Ureter (tissue), 1 donor: ENCODE measurements around the gene MTMR6. TPM values are rescaled to one million over a fixed set of nuclear protein-coding genes. Genes with fewer than 3 reads are reported as not detected.

Experiments used
- DNase-seq: peaks from one replicate; pipeline ENCODE4 v3.0.0-alpha.2; 2020; ENCODE audit warnings: low spot score
- total RNA-seq: library from RNA; stranded (reverse); gene quantifications from one replicate; pipeline ENCODE4 v1.2.4, GENCODE V29; 2023
- donor health status: DM: yes; HTN: yes; CAD: no.

The MTMR6 gene
- total RNA-seq, 1 donor from 2014 or later = 18.4 TPM

GRCh38 chr13:25280396-25280795, 6.9 kb downstream of the MTMR6 start:
- DNase-seq = no peak

GRCh38 chr13:25276748-25277147, 10.5 kb downstream of the MTMR6 start:
- DNase-seq = no peak

- no peak for DNase-seq
Measured at GRCh38 chr13:25268561-25268960, 18.7 kb downstream of the MTMR6 start.

GRCh38 chr13:25267715-25268114, 19.6 kb downstream of the MTMR6 start:
- DNase-seq = no peak

- DNase-seq = no peak
Measured at GRCh38 chr13:25266706-25267105, 20.6 kb downstream of the MTMR6 start.

- DNase-seq = no peak
Measured at GRCh38 chr13:25262261-25262660, 25.0 kb downstream of the MTMR6 start.

- no peak for DNase-seq
Measured at GRCh38 chr13:25253702-25254101, 33.6 kb downstream of the MTMR6 start.

- no peak for DNase-seq
Measured at GRCh38 chr13:25252752-25253151, 34.5 kb downstream of the MTMR6 start.

DNA sequence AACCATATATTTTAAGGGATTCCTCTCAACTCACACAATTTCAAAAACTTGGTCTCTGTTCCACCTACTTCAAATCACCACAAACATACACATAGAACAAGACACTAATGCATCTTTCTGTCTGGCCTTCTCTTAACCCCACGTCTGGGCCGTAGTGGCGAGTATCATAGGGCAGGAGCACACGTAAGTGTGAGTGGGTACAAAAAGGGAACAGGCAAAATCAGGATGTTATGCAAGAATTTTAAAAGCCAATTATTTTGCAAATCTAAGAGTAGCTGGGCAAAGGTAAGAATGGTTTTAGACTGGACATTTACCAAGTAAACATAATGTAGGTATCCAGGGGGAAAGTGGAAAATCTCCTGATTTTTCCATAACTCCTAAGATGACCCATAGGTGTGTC, 35.1 kb downstream of the MTMR6 start:
- no peak for DNase-seq

DNA sequence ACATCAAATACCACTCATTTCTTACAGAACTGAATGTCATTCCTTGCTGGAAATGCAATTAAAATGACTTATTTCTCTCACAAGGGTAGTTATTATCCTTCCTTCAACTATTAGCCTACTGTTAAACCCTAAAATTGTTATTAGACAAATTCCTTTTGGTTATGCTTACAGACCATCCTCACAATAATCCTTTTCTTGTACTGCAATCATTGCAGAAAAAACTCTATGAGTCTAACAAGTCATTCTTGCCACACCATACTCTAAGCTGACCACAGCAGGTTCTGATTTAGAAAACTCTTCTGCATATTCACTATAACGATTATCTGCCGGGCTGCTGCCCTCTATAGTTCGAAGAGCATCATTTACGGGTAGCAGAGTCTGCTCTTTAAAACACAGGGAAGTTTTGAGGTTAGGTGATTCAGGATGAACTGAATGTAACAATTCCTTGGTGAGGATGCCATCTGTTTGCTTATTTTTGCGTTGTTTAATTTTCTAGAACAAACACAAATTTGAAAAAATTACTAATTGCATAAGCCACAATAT, 38.2 kb downstream of the MTMR6 start:
- no peak for DNase-seq

DNA sequence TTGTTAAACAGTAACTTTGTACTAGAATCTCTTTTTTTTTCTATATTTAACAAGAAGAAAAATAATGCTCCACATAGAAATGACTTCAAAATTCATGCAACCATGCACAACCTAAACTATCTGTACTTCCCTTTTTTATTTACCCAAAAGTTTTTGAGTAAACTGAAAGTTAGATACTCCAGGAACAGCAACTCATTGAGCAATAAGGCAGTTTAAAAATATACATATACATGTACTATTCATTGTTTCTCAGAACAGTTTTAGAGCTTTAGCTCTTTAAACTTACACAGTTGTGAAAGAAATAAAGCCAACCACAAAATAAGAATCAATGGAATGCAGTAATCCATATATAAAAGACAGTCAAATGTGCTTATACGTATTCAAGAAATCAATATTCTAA, 39.2 kb downstream of the MTMR6 start:
- DNase-seq = no peak

GRCh38 chr13:25247360-25247759, 39.9 kb downstream of the MTMR6 start:
- no peak for DNase-seq

DNA sequence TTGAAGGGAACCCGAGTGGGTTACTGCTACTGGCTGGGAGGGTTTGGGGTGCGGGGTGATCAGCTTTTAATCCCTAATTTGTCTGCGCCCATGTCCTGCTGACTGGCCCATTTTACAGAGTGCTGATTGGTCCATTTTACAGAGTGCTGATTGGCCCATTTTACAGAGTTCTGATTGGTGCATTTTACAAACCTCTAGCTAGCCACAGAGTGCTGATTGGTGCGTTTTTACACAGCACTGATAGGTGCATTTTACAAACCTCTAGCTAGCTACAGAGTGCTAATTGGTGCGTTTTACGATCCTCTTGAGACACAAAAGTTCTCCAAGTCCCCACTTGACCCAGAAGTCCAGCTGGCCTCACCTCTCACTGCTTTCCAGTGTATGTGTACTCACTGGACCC, 43.2 kb downstream of the MTMR6 start:
- DNase-seq = no peak

DNA sequence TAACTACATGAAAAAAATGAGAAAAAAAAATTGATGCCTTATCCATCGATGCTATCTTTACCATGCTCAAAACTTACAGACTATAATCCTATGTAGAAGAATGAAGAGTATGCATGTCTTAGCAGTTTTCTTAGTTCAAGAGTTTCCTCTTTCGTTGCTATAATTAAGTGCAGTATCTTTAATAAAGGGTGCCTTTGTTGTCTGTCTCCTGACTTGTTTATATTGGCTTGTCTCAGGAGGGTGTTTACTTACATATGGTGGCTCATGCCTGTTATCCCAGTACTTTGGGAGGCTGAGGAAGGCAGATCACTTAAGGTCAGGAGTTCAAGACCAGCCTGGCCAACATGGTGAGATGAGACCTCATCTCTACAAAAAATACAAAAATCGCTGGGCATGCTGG, 44.3 kb downstream of the MTMR6 start:
- no peak for DNase-seq

GRCh38 chr13:25241007-25241406, 46.3 kb downstream of the MTMR6 start:
- DNase-seq = no peak

- no peak for DNase-seq
Measured at GRCh38 chr13:25237083-25237482, 50.2 kb downstream of the MTMR6 start.

- DNase-seq = no peak
Measured at GRCh38 chr13:25233861-25234260, 53.4 kb downstream of the MTMR6 start.

DNA sequence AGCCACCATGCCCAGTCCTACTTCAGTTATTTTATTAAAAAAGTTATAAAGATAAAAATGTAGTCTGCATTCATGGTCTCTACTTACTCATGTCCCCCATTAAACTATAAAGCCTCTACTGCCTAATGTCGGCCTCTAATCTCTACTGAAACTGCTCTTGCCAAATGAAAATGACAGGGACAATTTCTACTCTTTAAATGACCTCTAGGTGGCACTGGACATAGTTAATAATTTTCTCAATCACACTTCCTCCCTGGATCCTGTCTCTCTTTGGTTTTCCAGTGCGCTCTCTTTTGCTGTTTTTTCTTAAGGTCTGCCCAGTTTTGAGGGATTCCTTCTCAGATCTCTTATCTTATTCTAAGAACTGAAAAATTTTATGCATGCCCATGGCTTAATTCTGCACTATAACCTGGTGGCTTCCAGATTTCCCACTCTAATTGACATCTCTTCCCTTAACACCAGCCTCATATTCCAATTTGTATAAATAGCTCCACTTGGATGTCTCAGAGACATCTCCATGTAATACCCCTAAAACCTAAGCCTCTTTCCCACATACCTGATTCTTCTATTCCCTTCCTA, 54.3 kb downstream of the MTMR6 start:
- no peak for DNase-seq

GRCh38 chr13:25231517-25231916, 55.8 kb downstream of the MTMR6 start:
- DNase-seq = no peak

GRCh38 chr13:25227690-25228089, 59.6 kb downstream of the MTMR6 start:
- DNase-seq = no peak

DNA sequence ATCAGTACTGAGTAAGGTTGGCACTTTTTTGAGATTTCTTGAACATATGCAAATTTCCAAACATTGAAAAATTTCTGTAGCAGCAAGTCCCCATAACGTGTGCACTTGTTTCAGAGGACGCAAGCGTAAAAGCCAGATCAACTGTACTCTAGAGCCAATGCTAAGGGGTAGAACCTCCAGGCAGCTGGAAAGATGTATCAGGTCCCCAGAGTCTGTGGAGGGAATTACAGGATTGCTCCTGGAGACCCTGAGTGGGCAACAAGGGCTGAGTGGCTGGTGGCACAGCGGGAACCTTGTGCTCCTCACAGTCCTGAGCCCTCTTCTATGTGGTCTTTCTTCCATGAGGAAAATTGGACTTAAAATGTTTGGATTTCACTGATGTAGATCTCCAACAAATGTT, 61.3 kb downstream of the MTMR6 start:
- no peak for DNase-seq

- DNase-seq = no peak
Measured at GRCh38 chr13:25224151-25224550, 63.1 kb downstream of the MTMR6 start.

- DNase-seq = no peak
Measured at GRCh38 chr13:25222740-25223139, 64.5 kb downstream of the MTMR6 start.

GRCh38 chr13:25218019-25218418, 69.3 kb downstream of the MTMR6 start:
- no peak for DNase-seq
